Progenitor cell of endocrine pancreas (in vitro differentiated cells): Measurements from ENCODE around the gene RPS6KA3. TPM values are rescaled to one million over a fixed set of nuclear protein-coding genes. Genes with fewer than 3 reads are reported as not detected.

Experiments
- DNase-seq: peaks from one replicate; pipeline ENCODE4 v3.0.0; 2021; ENCODE audit warnings: low spot score; ENCODE audit not compliant: unreplicated experiment
- H3K27ac Mint-ChIP-seq: 2 replicates; pipeline ENCODE4 v1.8.0; 2021; ENCODE audit warnings: mild to moderate bottlenecking, moderate library complexity, mixed read lengths
- H3K27me3 Mint-ChIP-seq: 2 replicates; pipeline ENCODE4 v1.8.0; 2021; ENCODE audit warnings: mixed read lengths
- H3K36me3 Mint-ChIP-seq: 2 replicates; pipeline ENCODE4 v1.8.0; 2022; ENCODE audit warnings: mixed read lengths; ENCODE audit not compliant: insufficient read depth
- H3K4me1 Mint-ChIP-seq: 2 replicates; pipeline ENCODE4 v1.8.0; 2021; ENCODE audit warnings: low read depth, mixed read lengths
- H3K4me3 Mint-ChIP-seq: 2 replicates; pipeline ENCODE4 v1.8.0; 2021; ENCODE audit warnings: low read depth, mild to moderate bottlenecking, moderate library complexity, mixed read lengths
- H3K9me3 Mint-ChIP-seq: 2 replicates; pipeline ENCODE4 v1.8.0; 2021; ENCODE audit warnings: low read depth, mixed read lengths
- total RNA-seq: library from RNA; stranded (reverse); gene quantifications from 2 replicates; pipeline ENCODE4 v1.2.1, GENCODE V29; 2021
- TF ChIP-seq, protein P1 (sequence below): fragments of 200-600 bp; sonication (generic); IDR thresholded peaks from one replicate; pipeline ENCODE4 v1.5.0; 2021; ENCODE audit warnings: antibody characterized with exemption, mild to moderate bottlenecking; ENCODE audit not compliant: unreplicated experiment

RPS6KA3 gene
- total RNA-seq, 1 donor from 2014 or later, result 60.8 TPM

DNA sequence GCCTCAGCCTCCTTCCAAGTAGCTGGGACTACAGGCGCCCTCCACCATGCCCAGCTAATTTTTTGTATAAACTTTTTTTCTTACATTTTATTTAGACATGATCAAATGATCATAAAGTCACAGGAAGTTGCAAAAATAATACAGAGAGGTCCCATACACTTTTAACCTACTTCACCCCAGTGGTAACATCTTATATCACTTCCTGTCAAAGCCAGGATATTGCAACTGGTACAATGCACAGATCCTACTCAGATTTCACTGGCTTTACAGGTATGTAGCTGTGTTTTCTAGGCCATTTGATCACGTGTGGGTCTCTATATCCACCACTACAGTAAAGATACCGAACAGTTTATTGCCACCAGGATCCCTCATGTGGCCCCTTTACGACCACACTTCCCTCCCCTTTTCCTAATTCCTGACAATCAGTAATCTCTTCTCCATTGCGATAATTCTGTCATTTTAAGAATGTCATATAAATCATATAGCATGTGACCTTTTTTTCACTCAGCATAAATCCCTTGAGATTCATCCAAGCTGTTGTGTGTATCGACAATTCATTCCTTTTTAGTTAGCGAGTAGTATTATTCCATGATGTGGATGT is 18.0 kb downstream of the RPS6KA3 start:
- Mint-ChIP-seq H3K9me3 (peaks cover 20% of the 10 kb centered on the region), H3K36me3 (peaks cover 24% of the 10 kb centered on the region), H3K4me1 (peaks cover 5% of the 10 kb centered on the region), H3K27ac (no peak overlapping the region), H3K27me3 (no peaks in the 10 kb centered on the region), H3K4me3 (no peak overlapping the region)
- TF ChIP-seq, protein P1, sequence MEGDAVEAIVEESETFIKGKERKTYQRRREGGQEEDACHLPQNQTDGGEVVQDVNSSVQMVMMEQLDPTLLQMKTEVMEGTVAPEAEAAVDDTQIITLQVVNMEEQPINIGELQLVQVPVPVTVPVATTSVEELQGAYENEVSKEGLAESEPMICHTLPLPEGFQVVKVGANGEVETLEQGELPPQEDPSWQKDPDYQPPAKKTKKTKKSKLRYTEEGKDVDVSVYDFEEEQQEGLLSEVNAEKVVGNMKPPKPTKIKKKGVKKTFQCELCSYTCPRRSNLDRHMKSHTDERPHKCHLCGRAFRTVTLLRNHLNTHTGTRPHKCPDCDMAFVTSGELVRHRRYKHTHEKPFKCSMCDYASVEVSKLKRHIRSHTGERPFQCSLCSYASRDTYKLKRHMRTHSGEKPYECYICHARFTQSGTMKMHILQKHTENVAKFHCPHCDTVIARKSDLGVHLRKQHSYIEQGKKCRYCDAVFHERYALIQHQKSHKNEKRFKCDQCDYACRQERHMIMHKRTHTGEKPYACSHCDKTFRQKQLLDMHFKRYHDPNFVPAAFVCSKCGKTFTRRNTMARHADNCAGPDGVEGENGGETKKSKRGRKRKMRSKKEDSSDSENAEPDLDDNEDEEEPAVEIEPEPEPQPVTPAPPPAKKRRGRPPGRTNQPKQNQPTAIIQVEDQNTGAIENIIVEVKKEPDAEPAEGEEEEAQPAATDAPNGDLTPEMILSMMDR, result no peak
- no peak for DNase-seq

DNA sequence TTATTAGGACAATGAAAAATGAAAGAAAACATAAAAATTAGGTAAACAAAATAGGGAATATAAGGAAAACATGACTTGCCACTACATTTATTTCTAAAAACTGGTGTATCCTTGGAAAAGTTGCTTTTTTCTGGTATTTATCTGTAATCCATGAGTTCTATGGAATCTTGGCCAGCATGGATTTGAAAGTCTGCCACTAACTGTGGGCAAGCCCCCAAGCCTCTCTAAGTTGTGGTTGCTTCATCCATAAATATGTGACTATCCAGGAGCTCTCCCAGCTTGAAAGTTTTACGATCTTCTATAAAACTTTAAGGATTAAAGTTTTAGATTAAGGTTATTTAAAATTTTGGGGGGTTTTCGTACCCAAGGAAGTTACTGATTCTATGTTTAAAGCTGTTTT is 21.8 kb downstream of the RPS6KA3 start:
- H3K36me3 Mint-ChIP-seq, result peaks cover 14% of the 10 kb centered on the region
- no peaks in the 10 kb centered on the region for H3K27me3 Mint-ChIP-seq
- TF ChIP-seq, protein P1, result no peak
- peaks cover 21% of the 10 kb centered on the region for H3K9me3 Mint-ChIP-seq
- no peak overlapping the region for H3K27ac Mint-ChIP-seq
- DNase-seq, result no peak
- H3K4me3 Mint-ChIP-seq, result no peak overlapping the region
- H3K4me1 Mint-ChIP-seq, result peaks cover 2% of the 10 kb centered on the region

DNA sequence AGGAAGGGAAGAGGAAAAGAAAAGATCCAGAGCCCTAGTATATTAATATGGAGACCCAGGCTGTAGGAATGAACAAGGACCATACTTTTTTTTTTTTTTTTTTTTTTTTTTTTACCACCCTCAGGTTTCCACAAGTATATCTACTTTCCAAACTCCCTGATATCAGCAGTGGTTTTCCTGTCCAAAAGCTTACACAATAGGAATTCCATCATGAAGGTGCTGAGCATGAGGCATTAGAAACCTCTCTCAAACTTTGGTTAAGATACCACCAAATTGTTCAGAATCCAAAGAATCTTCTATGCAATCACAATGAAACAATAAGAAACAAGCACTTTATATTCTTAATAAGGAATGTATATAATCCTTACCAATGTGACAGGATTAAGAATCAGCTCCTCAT is 26.5 kb downstream of the RPS6KA3 start:
- Mint-ChIP-seq H3K27ac (no peak overlapping the region), H3K4me3 (no peak overlapping the region), H3K4me1 (peaks cover 3% of the 10 kb centered on the region), H3K36me3 (peaks cover 11% of the 10 kb centered on the region), H3K9me3 (peaks cover 33% of the 10 kb centered on the region), H3K27me3 (no peaks in the 10 kb centered on the region)
- TF ChIP-seq, protein P1, result no peak
- DNase-seq, result no peak

DNA sequence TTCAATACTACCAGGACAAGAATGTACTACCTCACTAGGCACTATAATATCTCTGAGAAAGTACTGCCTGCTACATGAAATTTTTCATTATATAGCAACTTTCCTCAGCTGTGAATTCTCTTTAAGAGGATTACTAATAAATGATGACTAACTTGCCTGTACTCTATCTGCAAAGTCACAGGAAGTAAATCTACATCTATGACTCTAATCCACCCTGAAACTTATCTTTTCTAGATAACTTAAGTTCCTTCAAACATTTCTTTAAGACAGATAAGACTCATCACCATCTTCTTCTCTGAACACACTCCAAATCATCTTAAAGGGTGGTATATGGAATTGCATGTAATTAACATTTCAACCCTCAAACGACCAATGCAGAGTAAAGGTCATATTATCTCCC is 28.8 kb downstream of the RPS6KA3 start:
- H3K36me3 Mint-ChIP-seq, result peaks cover 21% of the 10 kb centered on the region
- H3K9me3 Mint-ChIP-seq, result peaks cover 37% of the 10 kb centered on the region
- H3K4me1 Mint-ChIP-seq, result peaks cover 1% of the 10 kb centered on the region
- H3K27ac Mint-ChIP-seq, result no peak overlapping the region
- no peak overlapping the region for H3K4me3 Mint-ChIP-seq
- DNase-seq, result no peak
- no peaks in the 10 kb centered on the region for H3K27me3 Mint-ChIP-seq
- TF ChIP-seq, protein P1, result no peak

DNA sequence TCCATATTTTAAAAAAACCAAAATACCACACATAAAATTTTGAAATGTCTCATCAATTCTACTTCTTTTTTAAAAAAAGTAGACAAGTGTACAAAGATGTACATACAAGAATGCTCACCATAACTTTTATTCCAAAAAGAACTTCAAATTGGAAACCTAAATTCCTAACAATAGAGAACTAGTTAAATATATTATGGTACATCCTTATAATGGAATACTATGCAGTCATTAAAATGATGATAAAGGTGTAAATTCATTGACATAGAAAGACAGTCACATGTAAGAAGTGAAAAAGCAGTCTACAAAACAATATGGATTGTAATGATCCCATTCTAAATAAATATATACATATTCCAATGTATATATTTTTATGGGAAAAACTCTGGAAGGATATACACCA is 31.0 kb downstream of the RPS6KA3 start:
- Mint-ChIP-seq H3K4me1 (peaks cover 1% of the 10 kb centered on the region), H3K9me3 (peaks cover 31% of the 10 kb centered on the region), H3K36me3 (peaks cover 23% of the 10 kb centered on the region), H3K4me3 (no peak overlapping the region), H3K27me3 (no peaks in the 10 kb centered on the region), H3K27ac (no peak overlapping the region)
- TF ChIP-seq, protein P1, result no peak
- no peak for DNase-seq
